DOHH2 (cell line): ENCODE data around the gene GAREM1.

Source experiments
- CTCF ChIP-seq: fragments of 200-600 bp; sonication (generic); IDR thresholded peaks from one replicate; pipeline ENCODE4 v1.5.1; 2014; ENCODE audit warnings: antibody characterized with exemption, mild to moderate bottlenecking, low read depth, low read length; ENCODE audit not compliant: poor library complexity, severe bottlenecking
- EZH2phosphoT487 ChIP-seq: fragments of 200-600 bp; sonication (generic); IDR thresholded peaks from 2 replicates; pipeline ENCODE4 v1.6.1; 2017; ENCODE audit warnings: borderline replicate concordance, mild to moderate bottlenecking, antibody characterized with exemption, low read length, moderate library complexity, mixed read lengths

GRCh38 chr18:32373995-32374394 is 96.7 kb downstream of the GAREM1 start:
- TF ChIP-seq CTCF (no peak), EZH2phosphoT487 (no peak)
